ENCODE data around the gene PACRG. TPM values are rescaled to one million over a fixed set of nuclear protein-coding genes. Genes with fewer than 3 reads are reported as not detected.

Gene PACRG
- total and polyA plus RNA-seq, 2 donors: 2.2 to 5.6 TPM

- Histone ChIP-seq H3K27ac (ENCODE audit: low read depth) (no peak overlapping the region), H3K4me1 (ENCODE audit: insufficient read depth) (no peaks in the 10 kb centered on the region), H3K36me3 (ENCODE audit: insufficient read depth) (no peaks in the 10 kb centered on the region), H3K4me3 (ENCODE audit: low read depth, low read length) (no peak overlapping the region)
- no peak for DNase-seq (ENCODE audit: extremely low spot score)
Measured at GRCh38 chr6:163294734-163295133, 567.0 kb downstream of the PACRG start.

GRCh38 chr6:163296835-163297519 lies 569.2 kb downstream of the PACRG start:
- H3K36me3 ChIP-seq (ENCODE audit: insufficient read depth): no peaks in the 10 kb centered on the region
- no peak overlapping the region for H3K27ac ChIP-seq (ENCODE audit: low read depth)
- H3K4me1 ChIP-seq (ENCODE audit: insufficient read depth): no peaks in the 10 kb centered on the region
- WGBS: 66% methylated on average over 6 of the region's 6 CpGs
- no peak overlapping the region for H3K4me3 ChIP-seq (ENCODE audit: low read depth, low read length)
- no peak for DNase-seq (ENCODE audit: extremely low spot score)

- Histone ChIP-seq H3K27ac (ENCODE audit: low read depth) (no peak overlapping the region), H3K4me1 (ENCODE audit: insufficient read depth) (no peaks in the 10 kb centered on the region), H3K36me3 (ENCODE audit: insufficient read depth) (no peaks in the 10 kb centered on the region), H3K4me3 (ENCODE audit: low read depth, low read length) (no peak overlapping the region)
- no peak for DNase-seq (ENCODE audit: extremely low spot score)
- WGBS: 84% methylated on average over 5 of the region's 5 CpGs
Measured at GRCh38 chr6:163298079-163298830, 570.5 kb downstream of the PACRG start.

- WGBS: 82% methylated on average over 17 of the region's 17 CpGs
- DNase-seq (ENCODE audit: extremely low spot score): no peak
- no peak overlapping the region for H3K4me3 ChIP-seq (ENCODE audit: low read depth, low read length)
- no peak overlapping the region for H3K27ac ChIP-seq (ENCODE audit: low read depth)
- no peaks in the 10 kb centered on the region for H3K36me3 ChIP-seq (ENCODE audit: insufficient read depth)
- no peaks in the 10 kb centered on the region for H3K4me1 ChIP-seq (ENCODE audit: insufficient read depth)
Measured at GRCh38 chr6:163300838-163301237, 573.1 kb downstream of the PACRG start.

GRCh38 chr6:163301726-163302635 lies 574.2 kb downstream of the PACRG start:
- WGBS: 55% methylated on average over 8 of the region's 8 CpGs
- H3K36me3 ChIP-seq (ENCODE audit: insufficient read depth): no peaks in the 10 kb centered on the region
- H3K4me3 ChIP-seq (ENCODE audit: low read depth, low read length): no peak overlapping the region
- DNase-seq (ENCODE audit: extremely low spot score): no peak
- no peaks in the 10 kb centered on the region for H3K4me1 ChIP-seq (ENCODE audit: insufficient read depth)
- no peak overlapping the region for H3K27ac ChIP-seq (ENCODE audit: low read depth)

GRCh38 chr6:163302747-163303146 lies 575.0 kb downstream of the PACRG start:
- Histone ChIP-seq H3K27ac (ENCODE audit: low read depth) (no peak overlapping the region), H3K4me1 (ENCODE audit: insufficient read depth) (no peaks in the 10 kb centered on the region), H3K4me3 (ENCODE audit: low read depth, low read length) (no peak overlapping the region), H3K36me3 (ENCODE audit: insufficient read depth) (no peaks in the 10 kb centered on the region)
- 60% methylated on average over 9 of the region's 9 CpGs for WGBS
- DNase-seq (ENCODE audit: extremely low spot score): no peak

GRCh38 chr6:163306000-163306399 lies 578.2 kb downstream of the PACRG start:
- Histone ChIP-seq H3K4me3 (ENCODE audit: low read depth, low read length) (no peak overlapping the region), H3K4me1 (ENCODE audit: insufficient read depth) (no peaks in the 10 kb centered on the region), H3K27ac (ENCODE audit: low read depth) (no peak overlapping the region), H3K36me3 (ENCODE audit: insufficient read depth) (no peaks in the 10 kb centered on the region)
- 62% methylated on average over 2 of the region's 2 CpGs for WGBS
- no peak for DNase-seq (ENCODE audit: extremely low spot score)

- 89% methylated on average over 22 of the region's 22 CpGs for WGBS
- Histone ChIP-seq H3K4me3 (ENCODE audit: low read depth, low read length) (no peak overlapping the region), H3K36me3 (ENCODE audit: insufficient read depth) (no peaks in the 10 kb centered on the region), H3K4me1 (ENCODE audit: insufficient read depth) (no peaks in the 10 kb centered on the region), H3K27ac (ENCODE audit: low read depth) (no peak overlapping the region)
- DNase-seq (ENCODE audit: extremely low spot score): no peak
Measured at GRCh38 chr6:163308629-163309440, 581.1 kb downstream of the PACRG start.

- 67% methylated on average over 13 of the region's 13 CpGs for WGBS
- Histone ChIP-seq H3K4me1 (ENCODE audit: insufficient read depth) (no peaks in the 10 kb centered on the region), H3K4me3 (ENCODE audit: low read depth, low read length) (no peak overlapping the region), H3K36me3 (ENCODE audit: insufficient read depth) (no peaks in the 10 kb centered on the region), H3K27ac (ENCODE audit: low read depth) (no peak overlapping the region)
- no peak for DNase-seq (ENCODE audit: extremely low spot score)
Measured at GRCh38 chr6:163309491-163310026, 581.8 kb downstream of the PACRG start.

- Histone ChIP-seq H3K27ac (ENCODE audit: low read depth) (no peak overlapping the region), H3K36me3 (ENCODE audit: insufficient read depth) (no peaks in the 10 kb centered on the region), H3K4me3 (ENCODE audit: low read depth, low read length) (no peak overlapping the region), H3K4me1 (ENCODE audit: insufficient read depth) (no peaks in the 10 kb centered on the region)
- 89% methylated on average over 44 of the region's 44 CpGs for WGBS
- no peak for DNase-seq (ENCODE audit: extremely low spot score)
Measured at GRCh38 chr6:163310096-163310972, 582.6 kb downstream of the PACRG start.

- no peaks in the 10 kb centered on the region for H3K4me1 ChIP-seq (ENCODE audit: insufficient read depth)
- no peak overlapping the region for H3K27ac ChIP-seq (ENCODE audit: low read depth)
- whole genome bisulfite sequencing: 72% methylated on average over 2 of the region's 2 CpGs
- no peaks in the 10 kb centered on the region for H3K36me3 ChIP-seq (ENCODE audit: insufficient read depth)
- H3K4me3 ChIP-seq (ENCODE audit: low read depth, low read length): no peak overlapping the region
- DNase-seq (ENCODE audit: extremely low spot score): no peak
Measured at GRCh38 chr6:163310973-163311383, 583.2 kb downstream of the PACRG start.

GRCh38 chr6:163311830-163312229 lies 584.1 kb downstream of the PACRG start:
- 80% methylated on average over 3 of the region's 3 CpGs for WGBS
- DNase-seq (ENCODE audit: extremely low spot score): no peak
- Histone ChIP-seq H3K4me1 (ENCODE audit: insufficient read depth) (no peaks in the 10 kb centered on the region), H3K27ac (ENCODE audit: low read depth) (no peak overlapping the region), H3K4me3 (ENCODE audit: low read depth, low read length) (no peak overlapping the region), H3K36me3 (ENCODE audit: insufficient read depth) (no peaks in the 10 kb centered on the region)

Measured in urinary bladder (tissue), 4 donors.